ENCODE results near the gene SPATC1L.

The SPATC1L gene

DNA sequence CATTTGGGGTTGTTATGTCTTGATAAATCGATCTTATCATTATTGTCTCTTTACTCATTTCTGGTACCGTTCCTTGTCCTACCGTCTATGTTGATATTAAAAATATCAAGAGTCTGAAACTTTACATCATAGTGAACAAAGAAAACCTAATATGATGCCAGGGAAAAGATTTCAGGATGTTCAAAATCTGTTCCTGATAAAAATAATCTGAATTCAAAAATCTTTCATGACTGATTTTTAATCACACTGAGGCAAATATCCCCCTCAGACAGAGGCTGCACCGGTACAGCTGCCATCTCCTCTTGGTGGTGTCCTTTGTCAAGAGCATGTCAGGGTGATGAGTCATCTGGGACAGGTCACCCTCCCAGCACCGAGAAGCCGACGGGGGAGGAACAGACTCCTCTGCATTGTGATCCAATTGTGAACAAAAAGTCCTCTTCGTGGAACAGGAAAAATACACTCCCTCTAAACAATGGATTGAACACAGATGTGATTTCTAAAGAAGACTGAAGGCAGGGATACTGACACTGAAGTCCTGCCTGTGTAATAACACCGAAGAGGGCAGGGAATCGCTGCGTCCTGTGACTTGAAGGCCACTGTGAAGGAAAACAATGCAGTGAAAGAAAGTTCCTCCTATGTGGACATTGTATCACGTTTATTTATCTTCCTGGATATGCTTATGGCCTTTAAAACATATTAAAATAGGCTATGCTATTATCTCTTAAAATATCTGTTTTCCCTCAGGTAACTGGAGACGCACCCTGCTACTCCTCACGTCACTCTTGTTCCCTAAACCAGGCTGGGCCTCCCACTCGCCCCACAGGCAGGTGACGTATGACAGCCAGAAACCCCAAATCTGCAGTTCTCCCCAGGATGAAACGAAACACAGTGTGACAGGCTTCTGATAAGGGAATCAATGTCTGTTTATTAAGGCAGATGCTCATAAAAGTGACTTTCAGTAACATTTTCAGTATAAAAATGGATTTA lies 4.3 kb upstream of the SPATC1L start (continued):
- TF ChIP-seq ZFP30 (CRISPR knock-in tag; IDR thresholded peaks at IDR 0.05) (no peak), PPARA (CRISPR knock-in tag; IDR thresholded peaks at IDR 0.05; ENCODE audit: borderline replicate concordance) (no peak)

DNA sequence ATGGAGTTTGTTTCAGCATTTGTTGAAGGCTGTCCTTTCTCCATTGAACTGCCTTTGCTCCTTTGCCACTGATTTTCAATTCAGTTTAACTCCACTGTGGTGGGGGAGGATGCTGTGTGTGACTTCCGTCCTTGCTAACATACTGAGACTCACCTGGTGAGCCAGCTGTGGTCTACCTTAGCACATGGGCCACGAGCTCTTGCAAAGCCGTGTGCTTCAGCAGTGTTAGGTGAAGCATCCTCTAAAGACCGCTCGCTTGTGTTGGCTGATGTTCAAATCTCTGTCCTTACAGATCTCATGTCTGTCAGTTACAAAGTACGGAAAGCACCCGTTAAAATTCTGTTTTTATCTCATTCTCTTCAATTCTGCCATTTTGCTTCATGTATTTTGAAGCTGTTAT lies 3.6 kb upstream of the SPATC1L start:
- ATAC-seq: no peak
- TF ChIP-seq PPARA (CRISPR knock-in tag; IDR thresholded peaks at IDR 0.05; ENCODE audit: borderline replicate concordance): no peak
- TF ChIP-seq, protein P1, sequence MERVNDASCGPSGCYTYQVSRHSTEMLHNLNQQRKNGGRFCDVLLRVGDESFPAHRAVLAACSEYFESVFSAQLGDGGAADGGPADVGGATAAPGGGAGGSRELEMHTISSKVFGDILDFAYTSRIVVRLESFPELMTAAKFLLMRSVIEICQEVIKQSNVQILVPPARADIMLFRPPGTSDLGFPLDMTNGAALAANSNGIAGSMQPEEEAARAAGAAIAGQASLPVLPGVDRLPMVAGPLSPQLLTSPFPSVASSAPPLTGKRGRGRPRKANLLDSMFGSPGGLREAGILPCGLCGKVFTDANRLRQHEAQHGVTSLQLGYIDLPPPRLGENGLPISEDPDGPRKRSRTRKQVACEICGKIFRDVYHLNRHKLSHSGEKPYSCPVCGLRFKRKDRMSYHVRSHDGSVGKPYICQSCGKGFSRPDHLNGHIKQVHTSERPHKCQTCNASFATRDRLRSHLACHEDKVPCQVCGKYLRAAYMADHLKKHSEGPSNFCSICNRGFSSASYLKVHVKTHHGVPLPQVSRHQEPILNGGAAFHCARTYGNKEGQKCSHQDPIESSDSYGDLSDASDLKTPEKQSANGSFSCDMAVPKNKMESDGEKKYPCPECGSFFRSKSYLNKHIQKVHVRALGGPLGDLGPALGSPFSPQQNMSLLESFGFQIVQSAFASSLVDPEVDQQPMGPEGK (CRISPR knock-in tag; IDR thresholded peaks at IDR 0.05; ENCODE audit: borderline replicate concordance): no peak
- no peak for TF ChIP-seq GLIS3 (CRISPR knock-in tag; IDR thresholded peaks at IDR 0.05)
- TF ChIP-seq CSDC2 (CRISPR knock-in tag; IDR thresholded peaks at IDR 0.05): no peak
- no peak for TF ChIP-seq CSRNP3 (CRISPR knock-in tag; IDR thresholded peaks at IDR 0.05)
- no peak for TF ChIP-seq ZNF565 (CRISPR knock-in tag; conservative IDR thresholded peaks at IDR 0.05; ENCODE audit: low read depth)
- TF ChIP-seq BACH2 (CRISPR knock-in tag; IDR thresholded peaks at IDR 0.05; ENCODE audit: borderline replicate concordance): no peak
- TF ChIP-seq ZNF70 (CRISPR knock-in tag; IDR thresholded peaks at IDR 0.05): no peak
- TF ChIP-seq ZNF8 (CRISPR knock-in tag; IDR thresholded peaks at IDR 0.05): no peak
- TF ChIP-seq, protein P2, sequence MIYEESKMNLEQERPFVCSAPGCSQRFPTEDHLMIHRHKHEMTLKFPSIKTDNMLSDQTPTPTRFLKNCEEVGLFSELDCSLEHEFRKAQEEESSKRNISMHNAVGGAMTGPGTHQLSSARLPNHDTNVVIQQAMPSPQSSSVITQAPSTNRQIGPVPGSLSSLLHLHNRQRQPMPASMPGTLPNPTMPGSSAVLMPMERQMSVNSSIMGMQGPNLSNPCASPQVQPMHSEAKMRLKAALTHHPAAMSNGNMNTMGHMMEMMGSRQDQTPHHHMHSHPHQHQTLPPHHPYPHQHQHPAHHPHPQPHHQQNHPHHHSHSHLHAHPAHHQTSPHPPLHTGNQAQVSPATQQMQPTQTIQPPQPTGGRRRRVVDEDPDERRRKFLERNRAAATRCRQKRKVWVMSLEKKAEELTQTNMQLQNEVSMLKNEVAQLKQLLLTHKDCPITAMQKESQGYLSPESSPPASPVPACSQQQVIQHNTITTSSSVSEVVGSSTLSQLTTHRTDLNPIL (CRISPR knock-in tag; IDR thresholded peaks at IDR 0.05; ENCODE audit: low read depth): no peak
- TF ChIP-seq ZFP30 (CRISPR knock-in tag; IDR thresholded peaks at IDR 0.05): no peak
- TF ChIP-seq ISL1 (CRISPR knock-in tag; IDR thresholded peaks at IDR 0.05): no peak
- no peak for TF ChIP-seq SNAI2 (CRISPR knock-in tag; IDR thresholded peaks at IDR 0.05)
- TF ChIP-seq ZC3H10 (CRISPR knock-in tag; IDR thresholded peaks at IDR 0.05): no peak
- no peak for TF ChIP-seq POU6F1 (CRISPR knock-in tag; IDR thresholded peaks at IDR 0.05; ENCODE audit: borderline replicate concordance, low read depth)
- TF ChIP-seq OSR1 (CRISPR knock-in tag; IDR thresholded peaks at IDR 0.05): no peak
- no peak for TF ChIP-seq ARNTL (CRISPR knock-in tag; IDR thresholded peaks at IDR 0.05; ENCODE audit: borderline replicate concordance, low read depth)
- no peak for TF ChIP-seq ZFP3 (CRISPR knock-in tag; IDR thresholded peaks at IDR 0.05)
- TF ChIP-seq ESRRG (CRISPR knock-in tag; IDR thresholded peaks at IDR 0.05): no peak
- TF ChIP-seq TCF4 (CRISPR knock-in tag; IDR thresholded peaks at IDR 0.05; ENCODE audit: borderline replicate concordance): no peak

- no peak for ATAC-seq
- TF ChIP-seq ZNF70 (CRISPR knock-in tag; IDR thresholded peaks at IDR 0.05) (no peak), ZC3H10 (CRISPR knock-in tag; IDR thresholded peaks at IDR 0.05) (no peak), PPARA (CRISPR knock-in tag; IDR thresholded peaks at IDR 0.05; ENCODE audit: borderline replicate concordance) (no peak), ISL1 (CRISPR knock-in tag; IDR thresholded peaks at IDR 0.05) (no peak)
These were observed 3.0 kb upstream of the SPATC1L start for GRCh38 chr21:46187261-46187660.

DNA sequence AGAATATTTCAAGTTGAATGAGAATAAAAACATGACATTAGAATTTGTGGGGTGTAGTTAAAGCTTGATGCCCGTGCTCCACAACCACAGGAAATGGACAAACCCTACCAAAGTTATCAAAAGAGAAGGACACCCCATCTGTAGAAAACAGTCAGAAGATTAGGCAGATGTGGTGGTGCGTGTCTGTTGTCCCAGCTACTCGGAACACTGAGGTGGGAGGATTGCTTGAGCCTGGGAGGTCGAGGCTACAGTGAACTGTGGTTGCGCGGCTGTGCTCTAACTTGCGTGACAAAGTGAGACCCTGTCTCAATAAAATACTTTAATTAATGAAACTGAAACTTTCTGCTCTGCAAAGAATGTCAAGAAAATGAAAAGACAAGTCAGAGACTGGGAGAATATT lies 1.5 kb upstream of the SPATC1L start:
- TF ChIP-seq ZNF70 (CRISPR knock-in tag; IDR thresholded peaks at IDR 0.05): no peak

More for the DNA sequence above, 1.5 kb upstream of the SPATC1L start:
- ATAC-seq: no peak
